SW 1271 (cell line): ENCODE results near the gene TMEM163.
A peak's percentile ranks its signal among the peaks of the same experiment; 100 is the strongest.

ENCODE experiments used
- DNase-seq, 2 experiments: peaks; one replicate each; lab custom pipeline; 2025; lab: John Stamatoyannopoulos, UW

The TMEM163 gene

DNA sequence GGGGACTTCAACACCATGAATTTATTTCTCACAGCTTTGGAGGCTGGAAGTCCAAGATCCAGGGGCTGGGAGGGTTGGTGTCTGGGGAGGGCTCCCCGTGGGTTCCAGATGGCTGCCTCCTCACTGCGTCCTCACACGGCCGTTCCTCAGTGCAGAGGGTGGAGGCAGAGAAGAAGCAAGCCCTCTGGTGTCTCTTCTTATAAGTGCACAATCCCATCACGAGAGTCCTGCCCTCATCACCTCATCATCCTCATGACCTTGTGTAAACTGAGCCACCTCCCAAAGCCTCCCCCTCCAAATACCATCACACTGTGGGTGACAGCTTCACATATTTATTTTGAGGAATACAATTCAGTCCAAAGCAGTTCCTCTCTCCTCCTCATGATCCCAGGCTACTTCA, 26.3 kb downstream of the TMEM163 start:
- no peak for DNase-seq

DNA sequence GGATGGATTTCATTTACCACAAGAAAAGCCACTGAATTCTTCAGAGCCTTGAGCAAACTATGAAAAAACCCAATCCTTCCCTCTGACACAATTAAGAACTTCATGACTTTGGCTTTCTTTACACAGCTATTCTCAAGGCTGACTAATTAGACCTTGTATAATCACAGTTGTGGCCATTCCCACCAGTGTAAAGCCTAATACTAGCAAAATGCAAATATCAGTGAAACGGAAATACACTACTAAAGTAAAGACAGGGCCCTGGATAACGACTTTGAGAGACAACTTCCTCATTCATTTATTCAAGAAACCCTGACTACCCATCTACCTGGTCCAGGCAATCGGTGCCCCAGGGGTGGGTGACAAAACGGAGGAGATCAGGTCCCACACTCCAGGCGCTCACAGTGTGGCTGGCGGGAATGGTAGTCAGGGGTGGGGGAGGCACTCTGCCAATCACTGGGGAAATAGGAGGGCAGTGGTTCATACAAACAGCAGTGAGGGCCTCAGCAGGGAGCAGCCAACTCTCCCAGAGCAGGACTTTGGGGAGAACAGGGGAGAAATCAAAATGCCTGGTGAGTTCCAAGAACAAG, 28.1 kb downstream of the TMEM163 start:
- no peak for DNase-seq

DNA sequence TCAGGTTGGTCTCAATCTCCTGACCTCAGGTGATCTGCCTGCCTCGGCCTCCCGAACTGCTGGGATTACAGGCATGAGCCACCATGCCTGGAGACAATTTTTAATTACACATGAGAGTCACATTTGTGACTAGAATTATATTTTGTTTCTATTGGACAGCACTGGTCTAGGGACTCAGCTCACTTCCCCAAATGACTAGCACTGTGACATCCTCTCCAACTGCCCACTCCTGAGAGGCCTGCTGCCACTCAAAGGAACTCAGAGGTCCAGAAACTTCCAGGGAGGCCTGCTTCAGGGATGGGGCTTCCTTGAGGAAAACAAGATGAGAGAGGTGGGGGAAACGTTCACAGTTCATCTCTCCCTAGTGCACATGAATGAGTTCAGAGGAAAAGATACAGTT, 29.5 kb downstream of the TMEM163 start:
- DNase-seq: no peak

DNA sequence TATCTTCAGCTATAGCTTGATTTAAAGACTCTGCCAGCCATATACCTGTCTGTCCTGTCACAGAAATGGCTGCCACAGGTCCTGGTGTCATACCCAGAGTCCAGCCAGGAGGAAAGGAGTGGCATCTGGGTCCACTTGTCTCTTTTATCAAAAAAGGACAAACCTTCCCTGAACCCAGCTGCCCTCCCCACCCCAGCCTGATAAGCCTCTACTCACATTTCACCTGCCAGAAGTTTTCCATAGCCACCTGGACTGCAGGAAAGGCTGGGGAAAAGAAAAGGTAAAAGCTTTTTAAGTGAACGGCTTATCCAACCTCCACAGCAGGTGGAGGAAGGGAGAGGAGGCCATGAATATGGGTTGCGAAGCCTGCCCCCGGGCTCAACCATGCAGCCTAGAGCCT, 32.8 kb downstream of the TMEM163 start:
- DNase-seq: no peak

DNA sequence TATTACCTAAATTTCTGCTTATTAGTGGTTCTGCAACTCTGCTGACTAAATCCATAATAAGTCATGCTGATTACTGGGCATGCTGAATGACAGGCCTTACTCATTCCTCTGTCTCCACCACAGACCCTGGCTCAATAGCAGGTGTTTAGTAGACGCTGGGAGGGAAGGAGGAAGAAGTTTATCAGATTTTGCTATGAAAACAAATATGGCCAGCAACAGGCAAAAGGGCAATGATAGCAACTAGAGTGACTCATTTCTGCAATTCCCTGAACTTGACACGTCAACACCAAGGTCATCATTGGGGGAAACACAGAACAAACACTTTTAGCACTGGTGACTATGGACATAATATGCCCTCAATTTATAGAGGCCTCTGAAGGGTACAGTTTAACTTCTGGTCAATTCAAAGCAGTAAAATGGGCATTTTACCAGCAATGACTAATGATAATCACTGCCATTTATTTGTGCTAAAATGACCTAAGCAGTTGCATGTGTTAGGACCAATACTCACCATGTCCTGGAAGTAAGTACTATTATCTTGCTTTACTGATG, 35.2 kb downstream of the TMEM163 start:
- DNase-seq: peak in 1 of 2 experiments; percentile 16

DNA sequence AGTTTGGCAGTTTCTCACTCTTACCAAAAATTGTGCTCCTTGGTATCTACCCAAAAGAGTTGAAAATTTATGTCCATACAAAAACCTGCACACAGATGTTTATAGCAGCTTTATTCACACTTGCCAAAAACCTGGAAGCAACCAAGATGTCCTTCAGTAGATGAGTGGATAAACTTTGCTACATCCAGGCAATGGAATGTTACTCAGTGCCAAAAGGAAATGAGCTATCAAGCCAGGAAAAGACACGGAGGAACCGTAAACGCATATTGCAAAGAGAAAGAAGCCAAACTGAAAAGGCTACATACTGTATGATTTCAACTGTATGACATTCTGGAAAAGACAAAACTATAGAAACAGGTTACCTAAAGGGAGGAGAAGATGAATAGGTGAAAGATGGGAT, 36.1 kb downstream of the TMEM163 start:
- DNase-seq: no peak

DNA sequence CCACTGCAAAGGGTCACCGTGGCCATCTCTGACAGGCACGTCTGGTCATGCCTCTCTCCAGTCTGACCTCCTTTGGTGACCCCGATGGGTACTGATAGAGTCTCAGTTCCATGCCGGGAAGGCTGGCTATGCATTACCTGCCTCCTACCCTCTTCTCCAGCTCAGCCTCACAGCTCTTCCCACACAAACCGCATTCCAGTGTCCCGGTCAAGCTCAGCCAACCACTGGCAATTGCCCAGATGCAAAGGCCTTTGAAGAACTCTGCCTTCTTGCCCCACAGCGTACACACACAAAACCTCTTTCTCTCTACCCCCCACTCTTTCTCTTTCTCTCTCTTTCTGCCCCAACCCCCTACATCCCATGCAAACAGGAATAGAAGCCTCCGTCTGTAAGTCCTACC, 37.6 kb downstream of the TMEM163 start:
- no peak for DNase-seq

DNA sequence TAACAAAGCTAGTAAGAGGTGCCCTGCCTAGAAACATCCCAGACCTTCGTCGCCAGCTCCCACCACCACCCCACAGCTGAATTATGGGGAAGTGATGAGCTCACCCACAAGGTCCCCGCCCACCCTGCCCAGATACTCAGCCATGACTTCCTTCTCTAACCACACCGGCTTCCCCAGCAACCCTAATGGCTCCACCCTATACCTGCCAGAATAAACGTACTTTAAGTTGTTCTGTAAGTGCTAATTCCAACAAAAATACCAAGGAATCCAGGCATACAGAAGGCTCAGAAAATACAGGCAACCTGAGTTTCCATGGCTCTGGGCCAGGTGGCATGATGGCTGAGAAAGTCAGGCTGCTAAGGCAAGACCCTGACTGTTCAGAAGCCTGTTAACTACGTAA, 39.1 kb downstream of the TMEM163 start:
- no peak for DNase-seq

DNA sequence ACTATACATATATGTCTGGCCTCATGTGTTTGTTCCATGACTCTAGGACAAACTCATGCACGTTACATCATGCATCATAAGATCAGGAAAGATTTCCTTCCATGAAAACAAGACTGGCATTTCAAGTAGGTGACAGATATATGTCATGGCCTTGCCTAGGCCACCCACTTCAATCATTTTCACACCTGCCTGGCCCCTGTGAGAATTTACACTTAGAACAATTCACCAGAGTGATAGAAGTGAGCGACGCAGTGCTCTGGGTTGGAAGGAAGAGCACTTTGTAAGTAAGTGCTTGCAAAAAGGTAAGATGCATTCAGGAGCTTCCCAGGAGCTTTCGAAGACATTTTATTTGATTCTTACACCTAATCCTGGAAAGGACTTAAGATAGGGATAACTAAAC, 39.5 kb downstream of the TMEM163 start:
- DNase-seq: no peak

DNA sequence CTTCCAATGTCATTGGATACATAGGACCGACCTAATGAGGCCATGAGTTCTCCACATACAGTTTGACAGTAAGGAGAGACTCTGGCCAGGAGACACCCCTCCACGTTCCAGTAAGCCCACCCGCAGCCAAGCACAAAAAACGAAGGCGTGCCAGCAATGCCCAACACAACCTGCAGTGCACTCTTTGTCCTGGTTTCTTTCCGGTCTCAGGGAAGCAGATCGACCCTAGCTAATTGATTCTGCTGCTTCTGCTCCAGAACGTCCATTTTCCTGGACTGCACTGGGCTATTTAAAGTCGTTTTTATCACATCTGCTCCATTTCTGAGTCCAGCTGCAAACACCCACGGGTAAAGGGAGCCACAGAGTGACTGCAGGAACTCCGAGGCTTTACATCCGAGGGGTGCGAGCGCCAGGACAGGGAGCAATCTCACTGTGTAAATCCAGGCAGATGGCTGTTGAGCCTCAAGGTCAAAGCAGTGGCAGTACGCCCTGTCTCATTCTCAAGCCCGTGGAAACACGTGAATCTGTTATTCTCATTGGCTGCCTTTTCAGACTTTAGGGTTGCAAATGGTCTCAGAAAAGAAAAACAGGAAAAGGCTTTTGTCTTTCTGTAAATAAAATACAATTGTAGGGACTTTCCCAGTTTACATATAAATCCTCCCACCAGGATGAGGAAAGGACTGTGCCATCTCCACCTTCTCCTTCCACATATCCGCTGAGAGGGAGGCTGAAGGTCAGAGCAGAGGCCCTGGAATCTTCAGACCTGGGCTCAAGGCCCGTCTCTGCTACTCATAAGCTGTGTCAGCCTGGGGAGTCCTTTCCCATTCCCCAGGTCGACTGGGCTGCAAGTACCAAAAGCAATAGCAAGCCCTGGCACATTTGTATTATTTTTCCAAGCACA, 40.7 kb downstream of the TMEM163 start:
- no peak for DNase-seq

DNA sequence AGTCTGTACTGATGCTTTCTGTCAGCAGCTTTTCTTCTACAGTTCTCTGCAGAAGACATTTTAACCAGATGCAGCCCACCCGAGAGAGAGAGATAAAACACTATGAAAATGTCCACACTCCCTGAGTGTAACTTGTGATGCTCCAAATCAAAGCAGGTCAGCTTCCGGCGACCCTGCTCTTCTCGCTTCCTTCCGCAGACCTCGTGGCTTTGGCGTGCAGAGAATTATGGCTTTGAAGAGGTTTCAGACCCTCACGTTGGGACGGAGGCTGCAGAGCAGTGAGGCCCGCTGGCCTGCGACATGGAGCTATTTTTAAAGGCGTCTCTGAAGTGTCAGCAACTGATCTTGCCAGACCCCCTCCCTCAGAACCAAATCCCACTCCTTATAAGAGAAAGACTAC, 41.8 kb downstream of the TMEM163 start:
- no peak for DNase-seq

DNA sequence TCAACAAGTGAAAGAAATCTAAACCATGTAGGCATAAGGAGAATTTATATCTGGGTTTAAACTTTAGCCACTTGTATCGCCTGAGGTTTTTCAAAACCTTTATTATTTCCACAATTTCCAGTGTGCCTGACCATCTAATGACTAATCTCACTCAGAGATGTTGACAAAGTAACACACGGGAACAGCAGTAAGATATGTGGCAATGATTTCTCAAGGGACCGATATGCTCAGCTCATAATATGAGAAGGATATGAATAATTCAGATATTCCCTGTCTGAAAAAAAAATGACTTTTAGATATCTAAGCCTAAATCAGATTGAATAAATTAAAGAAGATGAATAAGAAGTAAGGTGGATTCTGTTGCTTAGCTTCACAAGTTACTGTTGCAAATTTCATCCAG, 43.5 kb downstream of the TMEM163 start:
- no peak for DNase-seq

DNA sequence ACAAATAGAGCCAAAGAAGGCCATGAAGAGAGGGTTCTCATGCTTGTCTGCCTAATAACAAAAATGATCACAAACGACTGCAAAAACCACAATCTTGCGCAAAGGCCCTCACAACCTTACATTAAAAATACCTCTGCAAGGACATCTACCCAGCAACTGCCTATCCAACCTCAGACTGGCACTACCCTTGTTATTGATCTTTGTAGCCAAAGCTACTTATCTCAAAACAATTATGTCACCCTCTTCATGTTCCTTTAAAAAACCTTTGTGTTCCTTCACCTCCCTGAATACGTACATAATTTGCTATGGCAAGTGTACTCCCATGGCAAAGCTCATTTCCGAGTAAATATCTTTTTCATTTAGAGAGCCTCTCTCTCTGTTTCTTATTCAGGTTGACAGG, 44.1 kb downstream of the TMEM163 start:
- DNase-seq: no peak

DNA sequence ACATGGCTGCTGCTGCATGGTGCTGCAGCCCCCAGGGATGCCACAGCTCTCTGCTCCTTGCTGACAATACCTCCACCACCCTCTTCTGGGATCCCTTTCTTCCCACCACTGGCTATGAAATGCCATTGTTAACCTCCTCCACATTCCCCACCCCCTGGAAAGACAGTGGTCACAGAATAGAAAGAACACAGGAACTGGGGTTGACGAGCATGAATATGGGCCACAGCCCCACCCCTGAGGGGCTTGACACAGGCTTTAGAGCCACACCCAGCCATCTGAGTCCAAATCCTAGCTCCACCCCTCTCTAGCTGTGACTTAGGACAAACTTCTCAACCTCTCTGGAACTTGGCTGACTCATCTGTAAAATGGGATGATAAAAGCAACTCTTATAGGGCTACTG, 47.3 kb downstream of the TMEM163 start:
- DNase-seq: no peak

DNA sequence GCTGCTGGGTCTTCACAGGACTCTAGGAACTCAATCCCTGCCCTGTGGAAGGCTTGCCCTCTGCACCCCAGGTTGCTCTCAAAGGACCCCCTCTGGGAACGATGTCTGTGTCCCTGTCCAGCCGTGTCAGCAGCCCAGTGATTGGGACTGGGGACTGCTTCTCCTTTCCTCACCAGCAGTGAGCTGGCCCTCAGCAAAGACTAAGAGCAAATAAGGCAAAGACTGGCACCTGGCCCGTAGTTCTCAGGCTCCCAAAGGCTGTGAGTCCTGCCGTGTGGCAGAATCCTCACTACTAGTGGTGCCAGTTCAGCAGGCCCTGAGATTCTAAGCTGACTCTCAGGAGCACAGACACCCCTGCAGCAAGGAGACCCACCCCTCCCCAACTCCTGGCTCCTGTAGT, 47.8 kb downstream of the TMEM163 start:
- DNase-seq: no peak

DNA sequence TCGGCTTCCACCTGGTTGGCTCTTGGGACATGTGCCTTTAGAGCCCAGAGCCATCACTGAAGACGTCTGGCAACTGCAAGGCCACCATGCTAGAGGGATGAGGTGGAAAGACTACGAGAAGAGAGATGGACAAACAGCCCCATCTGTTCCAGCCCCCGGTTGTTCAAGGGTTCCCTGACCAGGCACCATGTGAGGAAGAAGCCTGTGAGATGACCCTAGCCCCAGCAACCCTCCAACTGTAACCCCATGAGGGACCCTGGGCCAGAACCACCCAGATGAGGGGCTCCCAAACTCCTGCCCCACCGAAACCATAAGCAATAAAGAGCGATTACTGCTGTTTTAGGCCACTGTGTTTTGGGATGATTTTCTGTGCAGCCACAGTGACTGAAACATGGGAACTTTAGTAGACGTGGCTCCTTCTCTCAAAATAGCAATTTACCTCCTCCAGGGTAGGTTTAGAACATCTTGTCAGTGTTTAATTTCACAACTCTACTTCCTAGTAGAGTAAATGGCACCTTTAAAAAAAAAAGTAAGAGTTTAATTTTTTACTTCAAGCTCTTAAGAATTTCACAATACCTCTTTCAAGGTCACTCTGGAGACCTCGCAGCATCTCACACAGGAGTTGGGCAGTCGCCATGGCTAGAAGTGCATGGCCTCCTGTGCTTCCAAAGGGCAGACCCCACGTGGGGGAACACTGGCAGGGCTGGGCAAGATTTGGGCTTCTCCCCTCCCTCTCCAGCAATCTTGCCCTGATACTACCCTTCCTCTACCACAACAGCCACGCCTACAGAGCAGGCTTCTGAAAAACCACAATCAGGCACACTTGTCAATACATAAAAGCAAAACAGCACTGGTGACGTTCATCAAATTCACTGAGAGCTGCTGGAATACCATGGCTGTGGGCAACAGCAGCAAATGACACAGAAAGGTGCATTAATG, 48.8 kb downstream of the TMEM163 start:
- DNase-seq: no peak

DNA sequence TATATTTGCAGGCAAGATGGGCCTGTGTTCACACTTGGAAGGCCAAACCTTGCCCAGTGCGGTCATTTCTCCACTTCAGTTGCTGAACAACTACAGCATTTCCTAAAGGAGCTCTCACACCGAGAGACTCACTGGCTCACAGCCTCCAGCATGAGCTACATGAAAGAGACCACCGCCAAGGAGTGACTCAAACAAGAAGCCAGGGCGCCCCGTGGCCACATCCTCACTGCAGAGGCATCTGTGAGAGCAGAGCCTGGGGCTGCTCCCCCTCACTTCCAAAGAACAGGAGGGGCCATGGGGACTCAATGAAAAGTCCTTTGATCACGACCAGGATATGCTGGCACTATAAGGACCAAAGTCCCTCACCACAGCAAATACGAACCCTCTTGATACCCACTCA, 50.0 kb downstream of the TMEM163 start:
- DNase-seq: no peak

DNA sequence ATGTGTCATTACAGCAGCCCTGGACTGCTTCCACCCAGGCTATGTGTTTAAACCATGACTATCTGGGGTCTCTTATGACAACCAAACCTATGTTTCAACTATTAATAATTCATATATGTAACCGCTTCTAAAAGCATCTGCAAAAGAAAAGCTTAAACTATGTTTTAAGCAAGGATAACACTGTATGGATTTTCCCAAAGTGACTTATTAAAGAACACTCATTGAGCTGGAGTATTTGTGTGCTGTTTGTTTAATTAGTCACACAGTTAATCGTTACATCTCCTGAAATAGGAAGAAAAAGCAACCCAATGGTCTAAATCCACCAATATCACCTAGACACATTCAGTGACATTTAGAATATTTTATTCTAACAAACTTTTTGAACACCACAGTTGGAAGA, 51.3 kb downstream of the TMEM163 start:
- no peak for DNase-seq

DNA sequence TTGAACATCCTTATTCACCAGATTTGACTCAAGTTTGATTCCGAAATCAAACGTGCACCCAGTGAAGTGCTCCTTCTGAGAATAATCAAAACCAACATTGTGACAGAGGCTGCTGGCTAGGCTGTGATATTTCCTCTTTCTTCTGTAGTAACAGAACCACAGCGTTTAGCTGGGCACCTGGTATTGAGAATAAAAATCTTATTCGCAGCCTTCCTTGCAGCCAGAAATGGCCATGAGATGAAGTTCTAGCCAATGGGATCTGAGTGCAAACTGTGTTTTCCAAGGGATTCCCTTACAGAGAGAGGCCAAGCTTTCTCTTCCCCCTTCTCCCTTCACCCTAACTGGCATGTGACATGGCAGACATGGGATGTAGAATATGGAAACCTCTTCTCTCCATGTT, 51.7 kb downstream of the TMEM163 start:
- DNase-seq: no peak

DNA sequence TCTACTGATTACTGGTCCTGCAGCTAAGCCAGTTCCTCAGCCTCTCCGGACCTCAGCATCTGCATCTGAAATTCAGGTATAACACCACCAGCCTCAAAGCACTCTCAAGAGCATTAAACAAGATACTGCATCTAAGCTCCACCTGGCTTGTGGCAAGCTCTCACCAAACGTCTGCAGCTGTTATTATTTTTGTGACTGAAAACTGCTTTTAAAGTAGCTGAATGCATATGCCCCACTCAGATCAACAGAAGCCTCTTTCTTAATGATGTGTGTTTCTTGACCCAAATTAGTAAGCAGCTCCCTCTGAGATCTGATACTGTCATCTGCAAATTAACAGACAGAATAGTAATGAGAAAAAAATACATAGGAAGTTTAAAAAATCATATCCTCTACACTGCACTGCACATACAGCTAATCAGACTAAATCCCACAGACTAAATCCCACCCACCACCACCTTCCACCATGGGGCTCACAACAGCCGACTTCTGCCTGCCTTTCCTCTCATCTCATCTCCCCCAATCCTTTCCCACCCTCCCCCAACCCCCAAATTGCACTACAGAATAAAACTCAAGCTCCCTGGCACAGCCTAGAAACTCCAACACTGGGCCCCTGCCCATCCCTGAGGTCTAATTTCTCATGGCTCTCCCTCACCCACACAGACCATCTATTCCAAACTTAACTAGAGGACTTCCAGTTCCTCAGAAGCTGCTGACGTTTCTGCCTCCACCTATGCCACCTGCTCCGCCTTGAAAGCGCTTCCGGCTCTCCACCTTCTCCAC, 52.9 kb downstream of the TMEM163 start:
- no peak for DNase-seq
